ENCODE results near the gene RPS21.

Gene RPS21

GRCh38 chr20:62396367-62397239 lies 9.7 kb downstream of the RPS21 start:
- DNase-seq (ENCODE audit: low read depth): no peak

DNA sequence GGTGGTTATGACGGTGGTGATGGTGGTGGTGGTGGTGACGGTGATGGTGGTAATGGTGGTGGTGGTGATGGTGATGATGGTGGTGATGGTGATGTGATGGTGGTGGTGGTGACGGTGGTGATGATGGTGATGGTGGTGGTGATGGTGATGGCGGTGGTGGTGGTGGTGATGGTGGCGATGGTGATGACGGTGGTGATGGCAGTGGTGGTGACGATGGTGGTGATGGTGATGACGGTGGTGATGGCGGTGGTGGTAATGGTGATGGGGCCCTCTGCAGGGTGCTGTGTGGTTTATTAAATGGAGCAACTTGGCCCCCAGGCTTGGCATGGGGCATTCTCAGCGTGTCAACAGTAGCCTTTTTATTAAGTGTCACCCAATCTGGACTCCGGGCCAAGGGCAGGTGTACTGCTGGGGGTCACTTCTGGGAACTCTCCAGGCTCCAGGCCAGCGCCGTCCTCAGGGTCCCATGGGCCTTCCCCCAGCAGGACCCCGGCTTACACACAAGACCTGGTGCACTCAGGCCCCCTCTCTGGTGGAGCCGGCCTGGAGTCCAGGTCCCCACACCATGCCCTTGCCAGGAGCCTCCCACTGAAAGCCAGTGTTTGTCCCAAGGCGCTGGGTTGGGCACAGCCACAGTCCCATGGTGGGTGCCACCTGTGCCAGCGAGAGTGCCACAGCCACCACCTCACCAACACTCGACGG lies 11.4 kb downstream of the RPS21 start:
- DNase-seq (ENCODE audit: low read depth): no peak

- no peak for DNase-seq (ENCODE audit: low read depth)
Measured at GRCh38 chr20:62400021-62400420, 13.1 kb downstream of the RPS21 start.

DNA sequence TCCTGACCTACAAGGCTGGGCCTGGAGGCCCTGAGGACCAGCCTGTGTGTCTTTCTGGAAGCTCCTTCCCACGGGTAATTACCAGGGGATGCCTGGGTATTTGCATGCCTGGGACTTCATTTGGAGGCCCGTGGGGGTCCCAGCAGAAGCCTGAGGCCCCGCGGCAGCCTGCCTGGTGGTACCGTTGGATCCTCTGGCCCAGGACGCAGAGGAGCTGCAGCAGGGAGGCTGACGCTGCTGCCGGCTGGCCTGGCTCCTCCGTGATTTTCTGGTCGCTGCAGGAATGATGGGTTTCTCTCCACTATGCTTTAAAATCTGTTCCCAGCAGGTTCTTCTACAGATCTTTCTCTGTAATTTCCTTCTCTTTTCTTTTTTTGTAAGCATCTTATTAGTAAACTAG lies 13.6 kb downstream of the RPS21 start:
- no peak for DNase-seq (ENCODE audit: low read depth)

- no peak for DNase-seq (ENCODE audit: low read depth)
Measured at GRCh38 chr20:62401331-62401779, 14.5 kb downstream of the RPS21 start.

DNA sequence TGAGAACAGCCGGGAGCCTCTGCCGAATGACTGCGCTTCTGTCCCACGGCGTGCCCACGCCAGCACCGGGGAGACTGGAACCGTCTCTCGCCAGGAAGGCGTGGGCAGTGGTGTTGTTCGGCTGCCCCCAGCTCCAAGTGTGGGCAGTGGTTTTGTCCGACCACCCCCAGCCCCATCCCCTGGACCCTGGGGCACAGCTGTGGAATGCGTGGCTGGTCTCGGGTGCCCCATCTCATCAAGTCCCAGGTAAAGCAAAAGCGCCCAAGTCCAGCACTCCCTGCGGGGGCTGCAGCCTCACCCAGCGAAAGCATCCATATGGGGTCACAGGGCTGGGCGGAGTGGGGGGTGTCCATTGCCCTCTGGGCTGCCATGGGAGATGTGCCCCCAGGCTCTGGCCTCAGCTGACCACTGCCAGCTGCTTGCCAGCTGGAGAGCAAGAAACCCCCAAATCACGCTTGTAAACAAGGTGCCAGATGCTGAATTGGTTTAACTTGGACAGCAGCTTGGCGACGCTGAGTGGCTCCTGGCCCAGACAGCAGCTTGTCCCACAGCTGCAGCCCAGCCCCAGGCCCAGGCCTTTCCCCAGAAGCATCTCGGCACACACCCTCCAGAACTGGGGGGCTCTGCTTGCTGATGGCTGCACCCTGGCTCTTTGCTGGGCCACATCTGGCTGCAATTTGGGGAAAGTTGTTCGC lies 15.7 kb downstream of the RPS21 start:
- no peak for DNase-seq (ENCODE audit: low read depth)

- DNase-seq (ENCODE audit: low read depth): no peak
Measured at GRCh38 chr20:62403331-62403730, 16.4 kb downstream of the RPS21 start.

DNA sequence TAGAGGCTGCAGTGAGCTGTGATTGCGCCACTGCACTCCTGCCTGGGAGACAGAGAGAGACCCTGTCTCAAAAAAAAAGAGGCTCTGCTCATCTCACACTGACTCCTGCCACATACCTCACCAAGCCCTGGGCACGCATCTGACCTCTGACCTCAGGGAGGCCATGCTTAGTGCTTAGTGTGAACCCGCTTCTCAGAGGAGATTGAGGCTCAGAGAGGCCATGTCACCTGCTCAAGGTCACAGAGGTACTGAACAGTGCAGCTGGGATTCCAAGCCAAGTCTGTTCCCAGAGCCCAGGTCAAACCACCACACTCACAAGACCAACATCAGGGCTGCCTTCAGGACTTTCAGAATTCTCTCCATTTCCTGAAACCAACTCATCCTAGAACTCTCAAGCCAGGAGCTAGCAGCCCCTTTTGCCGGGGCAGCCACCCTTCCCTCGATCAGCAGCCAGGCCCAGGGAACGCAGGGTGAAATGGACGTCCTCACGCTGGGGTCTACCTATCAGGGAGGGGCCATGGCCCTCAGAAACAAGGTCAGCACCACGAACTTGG lies 17.3 kb downstream of the RPS21 start:
- DNase-seq (ENCODE audit: low read depth): no peak

DNA sequence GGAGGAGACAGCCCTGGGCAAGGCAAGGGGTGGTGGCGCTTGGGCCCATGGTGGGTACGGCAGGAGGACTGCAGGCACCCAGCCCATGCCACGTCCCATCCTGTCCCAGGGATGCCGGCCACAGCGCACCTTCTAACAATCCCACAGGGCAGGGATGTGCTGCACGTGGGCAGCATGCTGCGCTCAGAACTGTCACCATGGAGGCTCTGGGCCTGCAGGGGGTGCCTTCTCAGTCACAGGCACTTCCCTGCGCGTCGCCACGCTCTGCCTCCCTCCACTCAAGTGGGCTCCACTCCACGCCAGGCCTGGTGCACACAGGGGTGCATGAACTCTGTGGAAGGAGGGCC lies 17.8 kb downstream of the RPS21 start:
- no peak for DNase-seq (ENCODE audit: low read depth)

GRCh38 chr20:62405108-62405980 lies 18.4 kb downstream of the RPS21 start:
- DNase-seq (ENCODE audit: low read depth): no peak

DNA sequence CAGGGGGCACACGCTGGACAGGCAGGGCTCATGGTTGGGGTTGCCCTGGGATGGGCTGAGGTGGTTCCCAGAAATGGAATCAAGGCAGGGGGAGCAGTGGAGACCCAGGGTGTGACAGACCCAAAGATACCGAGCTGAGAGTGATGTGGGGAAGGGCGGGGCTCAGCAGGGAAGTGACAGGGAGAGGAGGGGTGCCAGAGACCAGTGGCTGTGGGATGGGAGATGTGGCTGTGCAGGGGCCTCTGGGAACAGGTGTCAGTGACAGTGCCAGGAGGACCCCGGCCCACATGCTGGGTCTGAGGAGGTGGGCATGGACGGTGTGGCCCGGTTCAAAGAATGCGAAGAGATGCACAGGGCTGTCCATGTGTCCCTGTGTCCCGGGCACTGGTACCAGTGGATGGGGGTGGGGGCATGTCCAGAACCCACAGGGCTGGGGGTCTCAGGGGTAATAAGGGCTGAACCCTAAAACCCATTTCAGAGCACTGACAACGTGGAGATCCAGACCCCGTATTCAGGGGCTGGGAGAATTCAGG lies 19.1 kb downstream of the RPS21 start:
- DNase-seq (ENCODE audit: low read depth): no peak

DNA sequence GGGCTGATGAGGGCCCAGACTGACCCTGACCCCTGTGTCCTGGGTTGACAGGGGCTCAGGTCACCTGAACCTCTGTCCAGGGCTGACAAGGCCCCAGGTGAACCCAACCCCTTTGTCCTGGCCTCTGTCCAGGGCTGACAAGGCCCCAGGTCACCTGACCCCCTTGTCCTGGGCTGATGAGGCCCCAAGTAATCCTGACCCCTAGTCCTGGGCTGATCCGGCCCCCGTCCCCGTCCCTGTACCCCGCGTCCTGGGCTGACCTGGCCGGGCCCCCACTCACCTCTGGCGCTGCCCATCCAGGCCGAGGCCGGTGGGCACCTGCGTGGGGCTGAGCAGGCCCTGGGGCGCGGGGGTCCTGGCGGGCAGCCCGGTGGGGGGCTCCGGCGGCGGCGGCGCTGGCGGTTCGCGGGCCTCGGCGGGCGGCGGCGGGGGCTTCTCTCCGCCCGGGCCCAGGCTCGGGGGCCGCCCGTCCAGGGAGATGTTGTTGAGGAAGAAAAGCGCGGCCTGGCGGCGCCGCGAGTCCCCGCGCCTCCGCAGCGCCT lies 19.8 kb downstream of the RPS21 start:
- DNase-seq (ENCODE audit: low read depth): no peak

- DNase-seq (ENCODE audit: low read depth): peak; percentile 58
Measured at GRCh38 chr20:62407221-62407992, 20.5 kb downstream of the RPS21 start, which contains the start of gene CABLES2. CABLES2 (minus strand) TSS chr20:62407285; CDS start chr20:62407276, 9 bp downstream.

DNA sequence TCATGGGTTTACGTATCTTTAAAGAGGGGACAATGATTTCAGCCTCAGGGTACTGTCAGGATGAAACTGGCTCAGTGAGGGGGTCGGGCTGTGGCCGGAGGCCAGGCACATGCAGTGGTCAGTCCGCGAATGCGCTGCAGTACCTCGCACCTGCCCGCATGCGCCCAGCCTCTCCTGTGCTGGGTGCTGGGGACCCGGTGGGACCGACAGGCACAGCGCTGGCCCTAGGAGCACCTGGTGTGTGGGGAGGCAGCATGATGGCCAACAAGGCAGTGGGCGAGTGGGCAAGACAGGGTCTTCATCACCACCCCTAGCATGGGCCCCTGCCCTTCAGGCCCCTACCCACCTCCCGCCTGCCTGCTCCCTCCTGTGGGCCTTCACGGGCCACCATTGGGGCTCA lies 21.2 kb downstream of the RPS21 start:
- DNase-seq (ENCODE audit: low read depth): no peak

- DNase-seq (ENCODE audit: low read depth): no peak
Measured at GRCh38 chr20:62408640-62409039, 21.7 kb downstream of the RPS21 start.

- no peak for DNase-seq (ENCODE audit: low read depth)
Measured at GRCh38 chr20:62409086-62409853, 22.4 kb downstream of the RPS21 start.

DNA sequence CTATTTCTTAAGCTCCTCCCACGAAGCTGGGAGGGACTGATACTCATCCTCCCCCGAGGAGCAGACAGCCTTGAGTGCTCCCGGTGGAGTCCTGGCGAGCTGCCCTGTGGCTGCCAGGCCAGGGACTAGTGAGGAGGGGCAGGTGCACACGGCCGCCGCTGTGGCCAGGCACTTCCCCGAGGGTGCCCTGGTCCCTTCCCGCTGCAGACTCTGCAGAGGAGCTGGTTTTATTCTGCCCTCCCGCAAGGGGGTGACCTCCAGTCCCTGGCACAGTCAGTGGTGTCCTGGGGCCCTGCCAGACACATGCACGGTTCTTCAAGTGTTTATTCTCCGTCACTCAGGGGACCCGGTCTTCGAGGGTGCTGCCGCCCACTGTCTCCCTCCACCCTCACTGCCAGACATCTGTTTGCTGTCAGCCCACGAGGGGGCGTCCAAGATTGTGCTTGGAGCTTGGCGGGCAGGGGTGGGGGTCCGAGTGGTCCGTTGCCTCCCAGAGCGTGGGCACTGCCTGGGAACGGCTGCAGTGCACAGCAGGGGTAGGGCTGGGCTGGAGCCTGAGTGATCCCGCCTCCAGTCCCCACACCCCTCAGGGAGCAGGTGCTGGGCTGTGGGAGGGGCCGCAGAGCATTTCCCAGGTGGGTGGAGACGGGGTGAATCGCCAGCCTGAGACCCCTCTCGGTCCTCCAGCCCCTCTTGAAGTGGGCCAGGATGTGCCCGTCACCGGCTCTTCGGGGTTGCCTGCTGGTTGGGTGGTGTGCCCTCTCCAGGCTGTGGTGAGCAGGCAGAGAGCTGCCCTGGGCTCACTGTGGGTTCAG lies 23.2 kb downstream of the RPS21 start:
- no peak for DNase-seq (ENCODE audit: low read depth)

DNA sequence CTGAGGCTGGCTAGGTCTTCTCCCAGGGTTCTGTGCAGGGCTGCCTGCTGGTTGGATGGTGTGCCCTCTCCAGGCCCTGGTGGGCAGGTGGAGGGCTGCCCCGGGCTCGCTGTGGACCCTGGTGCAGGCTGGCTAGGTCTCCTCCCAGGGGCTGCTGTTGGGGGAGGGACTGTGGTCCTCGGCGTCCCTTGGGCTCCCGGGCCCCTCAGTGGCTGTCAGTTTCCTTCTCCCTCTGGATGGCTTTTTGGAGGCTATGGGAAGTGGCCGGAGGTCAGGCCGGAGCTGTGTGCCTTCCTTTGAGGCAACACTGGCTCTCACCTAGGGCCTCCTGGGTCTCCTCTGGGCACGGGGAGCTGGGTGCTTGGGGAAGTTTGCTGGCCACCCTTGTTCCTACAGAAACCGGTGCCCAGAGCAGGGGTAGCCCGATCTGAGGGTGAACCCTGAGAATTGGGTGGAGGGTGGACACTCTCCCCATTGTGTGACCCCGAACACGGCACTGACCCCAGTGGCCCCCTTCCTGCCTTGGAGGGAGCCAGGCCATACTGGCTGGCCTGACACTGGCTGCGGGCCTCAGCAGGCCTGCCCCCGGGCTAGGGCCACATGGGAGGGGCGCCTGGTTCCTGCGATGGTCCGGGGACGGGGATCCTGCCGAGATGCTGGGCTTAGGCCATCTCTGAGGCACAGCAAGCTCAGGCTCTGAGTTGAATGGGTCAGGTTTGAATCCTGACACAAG lies 24.0 kb downstream of the RPS21 start:
- DNase-seq (ENCODE audit: low read depth): no peak
